Neural cell (in vitro differentiated cells): Measurements from ENCODE around the gene OCIAD2. TPM values are rescaled to one million over a fixed set of nuclear protein-coding genes. Genes with fewer than 3 reads are reported as not detected.

Experiments used
- H2AFZ ChIP-seq: fragments of 200-600, 300-800 bp; sonication (generic), shearing (Covaris generic); 2 replicates; pipeline ENCODE4 v1.6.0; 2014; ENCODE audit warnings: low read depth, mild to moderate bottlenecking, antibody characterized with exemption, low read length, moderate library complexity
- H3F3A ChIP-seq: fragments of 200-600 bp; shearing (Covaris generic); 2 replicates; pipeline ENCODE4 v1.6.1; 2016; ENCODE audit warnings: mild to moderate bottlenecking, moderate library complexity, mixed read lengths, antibody characterized with exemption, low read length; ENCODE audit not compliant: insufficient read depth, poor library complexity, severe bottlenecking
- H3K27ac ChIP-seq: fragments of 200-600, 300-800 bp; sonication (generic), shearing (Covaris generic); 2 replicates; pipeline ENCODE4 v1.5.1; 2014; ENCODE audit warnings: mild to moderate bottlenecking, low read length, moderate library complexity
- H3K27me3 ChIP-seq: fragments of 300-800, 200-600 bp; sonication (generic), shearing (Covaris generic); 2 replicates; pipeline ENCODE4 v1.6.0; 2014; ENCODE audit warnings: mild to moderate bottlenecking, low read depth, low read length, moderate library complexity; ENCODE audit not compliant: insufficient read depth
- H3K36me3 ChIP-seq: fragments of 300-800, 200-600 bp; sonication (generic), shearing (Covaris generic); 2 replicates; pipeline ENCODE4 v1.5.1; 2014; ENCODE audit warnings: mild to moderate bottlenecking, antibody characterized with exemption, low read length, moderate library complexity; ENCODE audit not compliant: insufficient read depth
- H3K4me2 ChIP-seq: fragments of 300-800, 200-600 bp; sonication (generic), shearing (Covaris generic); 2 replicates; pipeline ENCODE4 v1.6.0; 2014; ENCODE audit warnings: mild to moderate bottlenecking, low read length
- H3K4me3 ChIP-seq: fragments of 300-800, 200-600 bp; sonication (generic), shearing (Covaris generic); 2 replicates; pipeline ENCODE4 v1.5.1; 2014; ENCODE audit warnings: mild to moderate bottlenecking, low read length, moderate library complexity
- H3K79me2 ChIP-seq: fragments of 200-600 bp; shearing (Covaris generic); replicated peaks from 2 replicates; pipeline ENCODE4 v1.6.0; 2014; ENCODE audit warnings: mild to moderate bottlenecking, low read length, moderate library complexity; ENCODE audit not compliant: insufficient read depth
- H3K9ac ChIP-seq: fragments of 300-800, 200-600 bp; sonication (generic), shearing (Covaris generic); 2 replicates; pipeline ENCODE4 v1.6.1; 2016; ENCODE audit warnings: mild to moderate bottlenecking, low read length, mixed read lengths
- H3K9me2 ChIP-seq: fragments of 200-600 bp; shearing (Covaris generic); 2 replicates; pipeline ENCODE4 v1.6.1; 2016; ENCODE audit warnings: mild to moderate bottlenecking, low read length, mixed read lengths; ENCODE audit not compliant: insufficient read depth
- H3K9me3 ChIP-seq: fragments of 200-600, 300-800 bp; sonication (generic), shearing (Covaris generic); 2 replicates; pipeline ENCODE4 v1.6.1; 2016; ENCODE audit warnings: mild to moderate bottlenecking, mixed run types, low read length, moderate library complexity, mixed read lengths
- H4K20me1 ChIP-seq: fragments of 200-600 bp; shearing (Covaris generic); 2 replicates; pipeline ENCODE4 v1.6.1; 2016; ENCODE audit warnings: mild to moderate bottlenecking, mixed run types; ENCODE audit not compliant: insufficient read depth
- EP300 ChIP-seq: fragments of 450-650 bp; conservative IDR thresholded peaks from 2 replicates; pipeline ENCODE4 v1.6.1; 2014; ENCODE audit warnings: antibody characterized with exemption, mild to moderate bottlenecking, moderate library complexity; ENCODE audit not compliant: poor library complexity, severe bottlenecking
- EZH2 ChIP-seq: fragments of 200-600, 300-800 bp; shearing (Covaris generic), sonication (generic); IDR thresholded peaks from 2 replicates; pipeline ENCODE4 v1.6.1; 2014; ENCODE audit warnings: antibody characterized with exemption, low read length, borderline replicate concordance, mild to moderate bottlenecking; ENCODE audit not compliant: insufficient read depth, poor library complexity, severe bottlenecking
- MXI1 ChIP-seq: fragments of 450-650 bp; conservative IDR thresholded peaks from 2 replicates; pipeline ENCODE4 v1.6.1; 2014; ENCODE audit warnings: antibody characterized with exemption, mild to moderate bottlenecking; ENCODE audit not compliant: poor library complexity, severe bottlenecking
- POLR2AphosphoS5 ChIP-seq: IDR thresholded peaks from 2 replicates; pipeline ENCODE4 v1.6.1; 2012
- RAD21 ChIP-seq: fragments of 450-650 bp; conservative IDR thresholded peaks from 2 replicates; pipeline ENCODE4 v1.6.1; 2014; ENCODE audit warnings: antibody characterized with exemption, mild to moderate bottlenecking, moderate library complexity
- SMC3 ChIP-seq: fragments of 450-650 bp; conservative IDR thresholded peaks from 2 replicates; pipeline ENCODE4 v1.6.1; 2014; ENCODE audit warnings: antibody characterized with exemption, mild to moderate bottlenecking, moderate library complexity; ENCODE audit not compliant: poor library complexity
- TAF1 ChIP-seq: IDR thresholded peaks from 2 replicates; pipeline ENCODE4 v1.6.1; 2012; ENCODE audit warnings: low read depth
- polyA plus RNA-seq: library from polyadenylated mRNA; depleted of rRNA; stranded (reverse); fragments of >200 nt; gene quantifications from 2 replicates; pipeline ENCODE4 v1.2.3, GENCODE V29; 2014
- TF ChIP-seq, protein P1 (sequence below): fragments of 450-650 bp; IDR thresholded peaks from 2 replicates; pipeline ENCODE4 v1.5.1; 2014; ENCODE audit warnings: antibody characterized with exemption, mild to moderate bottlenecking, moderate library complexity; ENCODE audit not compliant: poor library complexity, severe bottlenecking
- TF ChIP-seq, protein P2 (sequence below): IDR thresholded peaks from 2 replicates; pipeline ENCODE4 v1.6.1; 2012; ENCODE audit warnings: borderline replicate concordance

Gene OCIAD2
- polyA plus RNA-seq, 1 donor from 2014 or later: 67.2 TPM

DNA sequence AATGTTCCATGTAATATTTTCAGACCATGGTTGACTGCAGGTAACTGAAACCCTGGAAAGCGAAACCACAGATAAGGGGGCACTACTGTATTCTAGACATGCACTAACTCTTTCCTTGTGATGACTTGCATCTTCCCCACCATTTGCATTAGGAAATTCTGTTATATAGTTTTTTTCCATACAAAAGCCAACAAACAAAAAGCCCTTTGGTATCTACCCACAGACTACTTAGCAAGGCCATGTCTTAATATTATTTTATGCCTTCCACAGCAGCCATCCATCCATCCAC is 52.2 kb downstream of the OCIAD2 start:
- no peaks in the 10 kb centered on the region for H3K9me2 ChIP-seq
- no peaks in the 10 kb centered on the region for H3K9me3 ChIP-seq
- no peak overlapping the region for H3K27ac ChIP-seq
- H3K27me3 ChIP-seq: no peaks in the 10 kb centered on the region
- peaks cover 4% of the 10 kb centered on the region for H3K36me3 ChIP-seq
- H3F3A ChIP-seq: no peaks in the 10 kb centered on the region
- no peak overlapping the region for H3K9ac ChIP-seq
- no peak overlapping the region for H2AFZ ChIP-seq
- H3K79me2 ChIP-seq: no peaks in the 10 kb centered on the region
- H4K20me1 ChIP-seq: no peaks in the 10 kb centered on the region
- no peak overlapping the region for H3K4me2 ChIP-seq
- TF ChIP-seq TAF1 (no peak), EP300 (no peak), EZH2 (no peak), POLR2AphosphoS5 (no peak), MXI1 (no peak)
- H3K4me3 ChIP-seq: no peak overlapping the region

DNA sequence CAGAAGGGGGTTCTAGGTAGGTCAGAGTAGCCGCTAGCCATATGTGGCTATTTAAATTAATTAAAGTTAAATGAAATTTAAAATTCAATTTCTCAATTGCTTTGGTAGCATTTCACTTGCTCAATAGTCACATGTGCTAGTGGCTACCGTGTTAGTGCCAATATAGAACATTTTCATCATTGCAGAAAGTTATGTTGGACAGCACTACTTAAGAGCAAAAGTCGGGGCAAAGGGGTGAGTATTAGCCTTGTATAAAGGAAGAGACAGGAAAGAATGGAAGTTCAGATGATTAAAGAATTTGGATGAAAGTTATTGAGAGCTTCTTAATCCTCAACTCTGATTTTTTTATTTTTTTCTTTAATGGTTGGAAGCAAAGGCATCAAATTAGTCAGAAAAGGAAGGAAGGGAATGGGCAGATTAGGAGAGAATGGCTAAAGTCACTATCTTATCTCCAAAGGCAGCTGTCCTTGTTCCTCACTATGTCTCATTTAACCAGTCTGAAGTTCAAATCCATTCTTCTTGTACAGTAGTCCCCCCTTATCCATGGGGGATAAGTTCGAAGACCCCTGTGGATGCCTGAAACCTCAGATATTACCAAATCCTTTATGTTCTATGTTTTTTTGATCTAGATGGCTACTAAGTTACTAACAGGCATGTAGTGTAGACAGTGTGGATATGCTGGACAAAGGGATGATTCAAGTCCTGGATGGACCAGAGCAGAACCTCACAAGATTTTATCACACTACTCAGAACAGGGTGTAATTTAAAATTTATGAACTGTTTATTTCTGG is 52.8 kb downstream of the OCIAD2 start:
- peaks cover 4% of the 10 kb centered on the region for H3K36me3 ChIP-seq
- H3K27ac ChIP-seq: no peak overlapping the region
- TF ChIP-seq MXI1 (no peak), SMC3 (no peak), POLR2AphosphoS5 (no peak), RAD21 (no peak), EP300 (no peak), EZH2 (no peak), TAF1 (no peak)
- TF ChIP-seq, protein P1, sequence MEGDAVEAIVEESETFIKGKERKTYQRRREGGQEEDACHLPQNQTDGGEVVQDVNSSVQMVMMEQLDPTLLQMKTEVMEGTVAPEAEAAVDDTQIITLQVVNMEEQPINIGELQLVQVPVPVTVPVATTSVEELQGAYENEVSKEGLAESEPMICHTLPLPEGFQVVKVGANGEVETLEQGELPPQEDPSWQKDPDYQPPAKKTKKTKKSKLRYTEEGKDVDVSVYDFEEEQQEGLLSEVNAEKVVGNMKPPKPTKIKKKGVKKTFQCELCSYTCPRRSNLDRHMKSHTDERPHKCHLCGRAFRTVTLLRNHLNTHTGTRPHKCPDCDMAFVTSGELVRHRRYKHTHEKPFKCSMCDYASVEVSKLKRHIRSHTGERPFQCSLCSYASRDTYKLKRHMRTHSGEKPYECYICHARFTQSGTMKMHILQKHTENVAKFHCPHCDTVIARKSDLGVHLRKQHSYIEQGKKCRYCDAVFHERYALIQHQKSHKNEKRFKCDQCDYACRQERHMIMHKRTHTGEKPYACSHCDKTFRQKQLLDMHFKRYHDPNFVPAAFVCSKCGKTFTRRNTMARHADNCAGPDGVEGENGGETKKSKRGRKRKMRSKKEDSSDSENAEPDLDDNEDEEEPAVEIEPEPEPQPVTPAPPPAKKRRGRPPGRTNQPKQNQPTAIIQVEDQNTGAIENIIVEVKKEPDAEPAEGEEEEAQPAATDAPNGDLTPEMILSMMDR: no peak
- TF ChIP-seq, protein P2, sequence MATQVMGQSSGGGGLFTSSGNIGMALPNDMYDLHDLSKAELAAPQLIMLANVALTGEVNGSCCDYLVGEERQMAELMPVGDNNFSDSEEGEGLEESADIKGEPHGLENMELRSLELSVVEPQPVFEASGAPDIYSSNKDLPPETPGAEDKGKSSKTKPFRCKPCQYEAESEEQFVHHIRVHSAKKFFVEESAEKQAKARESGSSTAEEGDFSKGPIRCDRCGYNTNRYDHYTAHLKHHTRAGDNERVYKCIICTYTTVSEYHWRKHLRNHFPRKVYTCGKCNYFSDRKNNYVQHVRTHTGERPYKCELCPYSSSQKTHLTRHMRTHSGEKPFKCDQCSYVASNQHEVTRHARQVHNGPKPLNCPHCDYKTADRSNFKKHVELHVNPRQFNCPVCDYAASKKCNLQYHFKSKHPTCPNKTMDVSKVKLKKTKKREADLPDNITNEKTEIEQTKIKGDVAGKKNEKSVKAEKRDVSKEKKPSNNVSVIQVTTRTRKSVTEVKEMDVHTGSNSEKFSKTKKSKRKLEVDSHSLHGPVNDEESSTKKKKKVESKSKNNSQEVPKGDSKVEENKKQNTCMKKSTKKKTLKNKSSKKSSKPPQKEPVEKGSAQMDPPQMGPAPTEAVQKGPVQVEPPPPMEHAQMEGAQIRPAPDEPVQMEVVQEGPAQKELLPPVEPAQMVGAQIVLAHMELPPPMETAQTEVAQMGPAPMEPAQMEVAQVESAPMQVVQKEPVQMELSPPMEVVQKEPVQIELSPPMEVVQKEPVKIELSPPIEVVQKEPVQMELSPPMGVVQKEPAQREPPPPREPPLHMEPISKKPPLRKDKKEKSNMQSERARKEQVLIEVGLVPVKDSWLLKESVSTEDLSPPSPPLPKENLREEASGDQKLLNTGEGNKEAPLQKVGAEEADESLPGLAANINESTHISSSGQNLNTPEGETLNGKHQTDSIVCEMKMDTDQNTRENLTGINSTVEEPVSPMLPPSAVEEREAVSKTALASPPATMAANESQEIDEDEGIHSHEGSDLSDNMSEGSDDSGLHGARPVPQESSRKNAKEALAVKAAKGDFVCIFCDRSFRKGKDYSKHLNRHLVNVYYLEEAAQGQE: no peak
- H3K4me3 ChIP-seq: no peak overlapping the region
- no peak overlapping the region for H3K9ac ChIP-seq
- no peak overlapping the region for H3K4me2 ChIP-seq
- no peaks in the 10 kb centered on the region for H3K27me3 ChIP-seq
- no peaks in the 10 kb centered on the region for H3K79me2 ChIP-seq
- no peak overlapping the region for H2AFZ ChIP-seq
- H3K9me2 ChIP-seq: no peaks in the 10 kb centered on the region
- H4K20me1 ChIP-seq: no peaks in the 10 kb centered on the region
- H3F3A ChIP-seq: no peaks in the 10 kb centered on the region
- H3K9me3 ChIP-seq: no peaks in the 10 kb centered on the region
